ENCODE results near the gene SPDYE4.

DNA sequence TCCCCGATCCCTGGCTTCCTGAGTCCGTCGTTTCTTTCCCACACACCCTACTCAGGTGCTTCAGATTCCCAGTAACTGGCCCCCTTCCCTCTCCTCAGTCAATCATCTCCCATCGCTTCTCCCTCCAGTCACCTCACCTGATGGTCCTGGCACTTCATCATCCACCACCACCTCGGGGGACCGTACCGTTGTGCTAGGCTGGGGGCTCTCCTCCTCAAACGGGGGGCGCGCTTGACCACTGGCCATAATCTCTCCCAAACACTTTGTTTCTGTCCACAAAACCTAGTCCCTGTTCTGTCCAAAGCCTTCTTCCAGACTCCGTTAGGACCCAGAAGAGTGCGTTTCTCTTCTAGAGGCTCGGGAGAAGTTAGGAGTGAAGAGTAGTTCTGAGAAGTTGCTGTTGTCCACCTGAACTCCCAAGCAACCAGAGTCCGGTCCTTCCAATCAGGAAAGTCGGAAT lies at the start of gene SPDYE4:
- TF ChIP-seq, protein P1, sequence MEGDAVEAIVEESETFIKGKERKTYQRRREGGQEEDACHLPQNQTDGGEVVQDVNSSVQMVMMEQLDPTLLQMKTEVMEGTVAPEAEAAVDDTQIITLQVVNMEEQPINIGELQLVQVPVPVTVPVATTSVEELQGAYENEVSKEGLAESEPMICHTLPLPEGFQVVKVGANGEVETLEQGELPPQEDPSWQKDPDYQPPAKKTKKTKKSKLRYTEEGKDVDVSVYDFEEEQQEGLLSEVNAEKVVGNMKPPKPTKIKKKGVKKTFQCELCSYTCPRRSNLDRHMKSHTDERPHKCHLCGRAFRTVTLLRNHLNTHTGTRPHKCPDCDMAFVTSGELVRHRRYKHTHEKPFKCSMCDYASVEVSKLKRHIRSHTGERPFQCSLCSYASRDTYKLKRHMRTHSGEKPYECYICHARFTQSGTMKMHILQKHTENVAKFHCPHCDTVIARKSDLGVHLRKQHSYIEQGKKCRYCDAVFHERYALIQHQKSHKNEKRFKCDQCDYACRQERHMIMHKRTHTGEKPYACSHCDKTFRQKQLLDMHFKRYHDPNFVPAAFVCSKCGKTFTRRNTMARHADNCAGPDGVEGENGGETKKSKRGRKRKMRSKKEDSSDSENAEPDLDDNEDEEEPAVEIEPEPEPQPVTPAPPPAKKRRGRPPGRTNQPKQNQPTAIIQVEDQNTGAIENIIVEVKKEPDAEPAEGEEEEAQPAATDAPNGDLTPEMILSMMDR (conservative IDR thresholded peaks at IDR 0.05; ENCODE audit: low read length): no peak
- no peak for TF ChIP-seq EZH2phosphoT487 (IDR thresholded peaks at IDR 0.05; ENCODE audit: borderline replicate concordance, low read depth, low read length)

Measured in OCI-LY7 (cell line).